Stimulated activated CD8-positive, alpha-beta memory T cell treated with anti-CD3 and anti-CD28 coated beads, Interleukin-2, amount 100 ng/mL, for 48 hours (primary cell): Measurements from ENCODE around the gene TBC1D8.
"Not testable (repeated sequence)": the region's sequence is repeated elsewhere in the genome, so short reads cannot be mapped to it uniquely, and the experiment has no call there.

Source experiments
- DNase-seq, 2 donors: peaks; one replicate each; pipeline ENCODE4 v3.0.0-alpha.2; 2020; ENCODE audit warnings: low read depth in 2 of 2

Gene TBC1D8

GRCh38 chr2:101151146-101151858, at the start of gene TBC1D8:
TBC1D8 (minus strand) TSS chr2:101151382; CDS start chr2:101151253, 129 bp downstream.
- peak; percentile 37 to 61 for DNase-seq

- no peak for DNase-seq
Measured at GRCh38 chr2:101200676-101201075, 49.5 kb upstream of the TBC1D8 start.

GRCh38 chr2:101199251-101199791, 48.1 kb upstream of the TBC1D8 start:
- DNase-seq, result no peak

GRCh38 chr2:101197814-101198213, 46.6 kb upstream of the TBC1D8 start:
- DNase-seq, result no peak

GRCh38 chr2:101197215-101197745, 46.1 kb upstream of the TBC1D8 start:
- no peak for DNase-seq

- DNase-seq, result no peak
Measured at GRCh38 chr2:101195871-101196661, 44.9 kb upstream of the TBC1D8 start.

GRCh38 chr2:101193033-101193626, 41.9 kb upstream of the TBC1D8 start:
- DNase-seq, result no peak

- DNase-seq, result no peak
Measured at GRCh38 chr2:101190747-101191516, 39.8 kb upstream of the TBC1D8 start.

GRCh38 chr2:101188683-101189405, 37.7 kb upstream of the TBC1D8 start:
- no peak for DNase-seq

GRCh38 chr2:101187131-101187530, 35.9 kb upstream of the TBC1D8 start:
- no peak for DNase-seq

- no peak for DNase-seq
Measured at GRCh38 chr2:101185656-101186055, 34.5 kb upstream of the TBC1D8 start.

GRCh38 chr2:101185085-101185484, 33.9 kb upstream of the TBC1D8 start:
- DNase-seq, result no peak

- no peak for DNase-seq
Measured at GRCh38 chr2:101179982-101180381, 28.8 kb upstream of the TBC1D8 start.

- no peak for DNase-seq
Measured at GRCh38 chr2:101176803-101177202, 25.6 kb upstream of the TBC1D8 start.

- DNase-seq, result no peak
Measured at GRCh38 chr2:101175991-101176390, 24.8 kb upstream of the TBC1D8 start.

- no peak for DNase-seq
Measured at GRCh38 chr2:101173707-101174295, 22.6 kb upstream of the TBC1D8 start.

GRCh38 chr2:101169822-101170221, 18.6 kb upstream of the TBC1D8 start:
- not testable (repeated sequence) for DNase-seq

GRCh38 chr2:101168706-101169105, 17.5 kb upstream of the TBC1D8 start:
- DNase-seq, result no peak

GRCh38 chr2:101167532-101167931, 16.4 kb upstream of the TBC1D8 start:
- not testable (repeated sequence) for DNase-seq

GRCh38 chr2:101164021-101164420, 12.8 kb upstream of the TBC1D8 start:
- no peak for DNase-seq
